ENCODE data around the gene KCNH1.

The KCNH1 gene

DNA sequence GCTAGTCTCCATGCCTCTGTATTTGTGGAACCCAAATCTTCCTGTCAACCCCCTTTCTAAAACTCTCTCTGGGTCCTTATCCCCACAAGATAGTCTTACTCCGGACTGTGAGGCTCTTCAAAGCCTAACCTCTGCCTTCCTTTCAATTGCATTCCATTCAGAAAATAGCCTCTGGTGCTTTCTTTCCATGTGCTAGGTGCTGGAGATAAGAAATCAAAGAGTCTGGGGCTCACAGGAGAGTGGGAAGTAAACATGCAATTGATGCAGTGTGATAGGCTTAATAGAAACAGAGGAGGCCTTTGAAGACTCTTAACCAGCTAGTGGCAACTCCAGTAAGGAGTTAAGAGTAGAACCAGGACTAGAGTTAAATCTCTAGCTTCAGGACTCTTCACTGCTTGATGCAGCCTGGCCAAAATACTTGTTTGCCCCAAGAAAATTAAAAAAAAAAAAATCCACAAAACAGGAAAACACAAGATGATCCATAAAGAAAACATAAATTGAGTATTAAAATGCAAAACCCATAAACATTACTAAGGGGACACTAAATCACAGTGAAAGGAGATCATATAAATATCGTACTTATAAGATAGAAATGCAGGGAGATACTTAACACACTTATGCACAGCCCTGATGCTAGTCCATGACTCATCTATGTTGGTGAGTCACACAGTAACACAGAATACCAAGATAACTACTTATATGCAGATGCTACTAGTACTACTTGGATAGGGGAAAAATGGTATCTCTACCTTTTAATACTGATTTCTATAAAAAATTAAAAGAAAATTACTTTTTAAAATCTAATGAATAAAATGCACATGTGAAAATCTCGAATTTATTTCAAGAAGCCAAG lies 341.5 kb downstream of the KCNH1 start:
- no peak for DNase-seq

- DNase-seq, result no peak
Observed at GRCh38 chr1:210790196-210790595, 343.8 kb downstream of the KCNH1 start.

GRCh38 chr1:210787800-210788199 lies 346.1 kb downstream of the KCNH1 start:
- DNase-seq, result no peak

- DNase-seq, result no peak
Observed at GRCh38 chr1:210786546-210786945, 347.4 kb downstream of the KCNH1 start.

DNA sequence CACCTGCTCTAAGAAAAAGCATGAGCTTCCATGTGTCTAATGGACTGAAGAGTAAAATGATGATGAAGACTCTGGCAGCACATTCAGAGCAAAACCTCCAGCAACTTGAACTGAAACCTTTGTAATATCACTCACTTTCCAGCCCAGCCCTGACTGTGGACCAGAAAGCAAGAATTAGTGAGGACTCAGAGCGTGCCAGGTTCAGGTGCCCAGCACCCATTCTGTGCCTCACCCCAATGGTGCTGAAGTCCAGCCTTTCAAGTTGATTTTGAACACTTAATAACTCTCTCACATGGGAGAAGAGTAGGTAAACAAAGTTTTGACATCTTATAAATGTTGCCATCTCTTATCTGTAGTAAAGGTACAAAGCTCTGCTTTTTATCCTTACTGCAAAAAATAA lies 350.0 kb downstream of the KCNH1 start:
- no peak for DNase-seq

- DNase-seq, result no peak
Observed at GRCh38 chr1:210781652-210782051, 352.3 kb downstream of the KCNH1 start.

GRCh38 chr1:210779269-210779668 lies 354.7 kb downstream of the KCNH1 start:
- DNase-seq, result no peak

GRCh38 chr1:210777914-210778313 lies 356.0 kb downstream of the KCNH1 start:
- no peak for DNase-seq

DNA sequence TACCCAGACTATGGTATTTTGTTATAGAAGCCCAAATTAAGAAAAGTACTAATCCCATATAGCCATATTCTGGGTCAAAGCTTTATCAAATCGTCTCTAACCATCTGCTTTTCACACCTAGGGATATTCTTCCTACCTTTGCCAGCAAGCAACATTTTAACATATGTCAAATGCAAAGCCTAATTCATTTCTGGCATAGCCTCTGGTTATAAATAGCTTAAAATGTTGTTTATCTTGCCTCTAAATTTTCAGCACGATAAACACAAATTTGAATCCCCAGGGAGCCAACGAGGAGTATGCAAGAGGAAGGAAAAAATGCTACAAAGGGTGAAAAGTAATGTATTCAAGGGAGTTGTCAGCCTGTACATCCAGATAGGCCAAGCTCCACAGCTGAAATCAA lies 357.2 kb downstream of the KCNH1 start:
- no peak for DNase-seq

GRCh38 chr1:210775289-210775688 lies 358.7 kb downstream of the KCNH1 start:
- DNase-seq, result no peak

GRCh38 chr1:210773450-210773849 lies 360.5 kb downstream of the KCNH1 start:
- no peak for DNase-seq

DNA sequence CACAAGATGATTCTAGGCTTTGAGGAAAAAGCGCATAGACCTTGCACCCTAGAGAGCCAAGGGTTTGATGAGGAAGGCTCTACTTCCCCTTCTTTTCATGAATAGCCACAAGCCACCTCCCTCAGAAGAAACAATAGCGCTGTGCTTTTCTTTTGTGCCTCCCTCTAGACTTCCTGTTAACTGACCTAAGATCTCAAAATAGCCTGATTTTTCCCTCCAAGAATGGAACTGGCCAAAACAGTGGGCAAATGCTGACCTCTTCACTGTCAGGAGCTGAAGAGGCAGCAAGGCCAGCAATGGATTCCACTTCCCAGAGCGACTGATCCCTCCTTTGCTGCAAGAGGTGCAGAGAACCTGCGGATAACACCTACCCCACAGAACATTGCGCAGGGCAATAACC lies 362.8 kb downstream of the KCNH1 start:
- no peak for DNase-seq

GRCh38 chr1:210770396-210770984 lies 363.5 kb downstream of the KCNH1 start:
- DNase-seq, result no peak

DNA sequence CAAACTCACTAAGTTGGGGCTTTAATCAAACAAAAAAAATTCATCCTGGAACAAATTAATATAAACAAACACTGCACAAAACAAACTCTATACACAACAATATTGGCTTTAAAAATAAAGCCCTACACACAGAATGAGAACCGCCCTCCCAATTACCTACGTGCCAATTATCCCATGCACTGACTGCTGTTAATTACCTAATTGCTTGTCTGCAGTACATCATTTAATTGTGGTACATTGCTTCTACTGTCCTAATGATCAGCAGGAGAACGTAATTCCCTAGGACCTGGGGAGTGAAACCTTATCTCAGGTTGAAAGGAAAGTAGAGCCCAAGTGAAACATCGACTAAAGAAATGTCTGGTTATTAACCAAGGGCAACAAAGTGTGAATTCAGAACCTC lies 364.5 kb downstream of the KCNH1 start:
- no peak for DNase-seq

- no peak for DNase-seq
Observed at GRCh38 chr1:210764536-210764935, 369.4 kb downstream of the KCNH1 start.

- no peak for DNase-seq
Observed at GRCh38 chr1:210758761-210759160, 375.2 kb downstream of the KCNH1 start.

GRCh38 chr1:210758261-210758660 lies 375.7 kb downstream of the KCNH1 start:
- no peak for DNase-seq

- DNase-seq, result no peak
Observed at GRCh38 chr1:210757677-210758076, 376.3 kb downstream of the KCNH1 start.

DNA sequence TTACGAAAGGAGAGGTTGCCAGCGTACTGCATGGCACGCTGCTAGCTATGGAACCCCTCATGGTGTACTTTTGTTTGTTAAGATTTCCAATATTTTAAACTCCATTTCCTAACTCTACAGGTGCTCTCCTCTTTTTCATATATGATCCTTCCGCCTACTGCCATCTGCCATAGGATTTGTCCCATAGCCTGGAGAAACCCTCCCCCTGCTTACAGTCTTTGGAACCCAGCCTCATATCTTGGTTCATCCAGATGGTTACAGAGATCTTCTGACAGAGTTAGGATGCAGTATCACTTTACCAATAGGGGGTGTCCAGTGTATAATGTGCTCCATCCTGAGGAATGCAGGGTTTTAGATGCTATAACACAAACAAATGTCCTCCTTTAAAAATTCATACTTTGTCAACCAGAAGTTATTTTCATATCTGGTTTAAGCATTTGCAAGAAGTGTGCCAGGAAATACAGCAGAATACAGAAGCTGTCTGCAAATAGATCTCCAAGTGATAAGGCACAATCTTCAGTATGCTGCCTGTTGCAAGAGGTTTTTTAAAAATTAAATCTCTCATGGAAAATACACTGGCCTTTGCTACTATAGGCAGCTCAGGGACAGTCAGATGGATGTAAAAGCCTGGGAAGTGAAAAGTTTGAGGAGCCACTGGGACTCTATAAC lies 377.8 kb downstream of the KCNH1 start:
- no peak for DNase-seq

- peak; percentile 48 for DNase-seq
Observed at GRCh38 chr1:210754878-210755665, 378.9 kb downstream of the KCNH1 start.

DNA sequence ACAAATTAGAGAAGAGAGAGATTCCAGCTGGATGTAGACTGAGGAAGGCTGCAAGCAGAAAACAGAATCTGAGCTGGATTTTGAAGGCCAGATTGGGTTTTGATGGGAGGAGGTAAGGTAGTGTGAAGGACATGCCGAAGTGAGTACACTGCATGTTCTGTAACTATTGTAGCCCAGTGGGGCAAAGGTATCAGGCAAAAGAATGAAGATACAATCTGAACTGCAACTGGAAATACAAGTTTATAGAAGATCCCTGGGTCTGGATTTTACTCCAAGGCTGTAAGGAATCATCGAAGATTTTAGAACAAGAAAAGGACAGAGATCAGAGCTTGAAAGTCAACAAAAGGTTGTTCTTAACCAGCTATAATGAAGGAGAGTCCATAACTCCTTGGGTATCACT lies 382.0 kb downstream of the KCNH1 start:
- no peak for DNase-seq

DNA sequence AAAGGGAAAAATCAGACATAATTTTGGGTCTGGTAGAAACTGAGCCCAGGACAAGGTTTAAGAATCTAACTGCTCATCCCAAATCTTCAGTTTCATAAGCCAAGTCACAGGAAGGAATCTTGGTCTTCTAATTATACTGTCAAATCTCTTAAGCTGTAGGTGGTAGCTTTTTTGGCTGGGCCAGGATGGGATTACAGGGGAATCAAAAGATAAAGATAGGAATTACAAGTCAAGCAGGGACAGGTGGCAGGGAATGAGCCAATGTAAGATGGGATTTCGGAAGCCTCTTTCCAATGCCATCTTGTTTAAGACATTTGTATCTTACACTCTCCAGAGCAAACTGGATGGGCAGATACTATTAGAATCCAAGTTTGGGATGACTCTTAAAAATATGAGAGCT lies 383.5 kb downstream of the KCNH1 start:
- no peak for DNase-seq

- no peak for DNase-seq
Observed at GRCh38 chr1:210748796-210749195, 385.2 kb downstream of the KCNH1 start.
